GM18526 (cell line): Measurements from ENCODE around the gene MEGF6.

Source experiments
- POLR2A ChIP-seq: IDR thresholded peaks from 3 replicates; pipeline ENCODE4 v1.6.1; 2011; ENCODE audit not compliant: insufficient read length; ENCODE audit errors: extremely low read depth

The MEGF6 gene

GRCh38 chr1:3578906-3579305, 32.4 kb downstream of the MEGF6 start:
- no peak for TF ChIP-seq POLR2A

DNA sequence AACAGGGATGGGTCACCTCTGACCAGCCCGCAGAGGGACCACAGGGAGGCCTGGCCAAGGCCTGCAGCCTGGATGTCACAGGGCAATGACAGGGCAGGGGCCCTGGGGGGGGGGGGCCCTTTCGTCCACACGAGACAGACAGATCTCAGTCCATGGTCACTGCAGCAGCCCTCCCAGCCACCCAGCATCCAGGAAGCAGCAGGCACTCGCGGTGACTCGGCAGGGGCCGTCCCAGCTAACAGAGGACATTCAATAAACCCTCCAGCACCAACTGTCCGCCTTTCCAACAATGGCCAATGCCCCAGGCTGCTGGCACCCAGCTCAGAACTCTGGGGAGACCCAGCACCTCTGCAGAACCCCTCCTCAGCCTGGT, 32.9 kb downstream of the MEGF6 start:
- TF ChIP-seq POLR2A: no peak

DNA sequence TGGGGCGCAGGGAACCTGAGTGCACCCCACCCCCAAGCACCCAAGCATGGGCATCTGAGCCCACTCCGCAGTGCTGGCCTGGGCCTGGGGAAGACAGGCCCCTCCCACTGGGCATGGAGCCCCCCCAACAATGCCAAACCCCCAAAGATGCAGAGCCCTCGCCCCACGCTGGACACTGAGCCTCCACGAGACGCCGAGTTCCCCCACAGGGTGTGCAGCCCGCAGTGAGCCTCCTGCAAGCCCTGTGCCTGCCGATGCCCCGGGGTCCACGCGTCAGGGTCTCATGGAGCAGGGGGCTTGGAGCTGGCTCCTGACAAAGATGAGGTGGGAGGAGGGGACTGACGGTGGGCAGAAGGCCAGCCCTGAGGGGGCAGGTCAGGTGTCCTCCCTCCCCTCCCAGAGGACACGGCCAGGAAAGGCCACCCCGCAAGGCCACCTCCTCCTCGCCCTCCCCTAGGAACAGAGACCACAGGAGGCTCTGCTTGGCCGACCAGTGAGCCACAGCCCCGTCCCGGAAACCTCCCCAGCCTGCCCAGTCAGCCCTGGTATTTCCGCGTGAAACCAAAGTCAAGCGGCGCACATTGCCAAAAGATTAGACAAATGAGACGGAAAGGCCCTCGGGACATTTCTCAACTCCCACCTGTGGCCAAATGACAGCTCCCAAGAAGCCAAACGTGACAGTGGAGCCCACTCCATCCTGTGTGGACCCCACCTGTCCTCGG, 33.4 kb downstream of the MEGF6 start:
- TF ChIP-seq POLR2A: no peak

DNA sequence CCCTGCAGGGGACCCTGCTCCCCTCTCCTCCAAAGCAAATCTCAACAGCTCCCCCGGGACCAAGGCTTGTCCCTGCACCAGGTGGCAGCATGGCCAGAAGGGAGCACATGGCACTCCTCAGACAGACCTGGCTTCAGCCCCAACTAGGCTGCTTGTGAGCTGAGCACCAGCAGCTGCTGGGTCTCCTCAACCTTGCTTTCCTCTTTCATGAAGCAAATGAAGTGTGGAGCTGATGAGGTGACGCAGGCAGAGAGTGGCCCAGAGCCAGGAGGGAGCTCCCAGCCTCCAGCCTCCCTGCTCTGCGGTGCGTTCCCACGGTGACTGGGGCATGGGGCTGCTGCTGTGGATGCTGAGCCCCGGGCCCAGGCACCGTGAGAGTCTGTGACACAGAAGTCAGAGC, 34.0 kb downstream of the MEGF6 start:
- TF ChIP-seq POLR2A: no peak

- TF ChIP-seq POLR2A: no peak
Observed at GRCh38 chr1:3575993-3576392, 35.3 kb downstream of the MEGF6 start.

GRCh38 chr1:3573500-3573899, 37.8 kb downstream of the MEGF6 start:
- TF ChIP-seq POLR2A: no peak

GRCh38 chr1:3571263-3571662, 40.0 kb downstream of the MEGF6 start:
- no peak for TF ChIP-seq POLR2A

DNA sequence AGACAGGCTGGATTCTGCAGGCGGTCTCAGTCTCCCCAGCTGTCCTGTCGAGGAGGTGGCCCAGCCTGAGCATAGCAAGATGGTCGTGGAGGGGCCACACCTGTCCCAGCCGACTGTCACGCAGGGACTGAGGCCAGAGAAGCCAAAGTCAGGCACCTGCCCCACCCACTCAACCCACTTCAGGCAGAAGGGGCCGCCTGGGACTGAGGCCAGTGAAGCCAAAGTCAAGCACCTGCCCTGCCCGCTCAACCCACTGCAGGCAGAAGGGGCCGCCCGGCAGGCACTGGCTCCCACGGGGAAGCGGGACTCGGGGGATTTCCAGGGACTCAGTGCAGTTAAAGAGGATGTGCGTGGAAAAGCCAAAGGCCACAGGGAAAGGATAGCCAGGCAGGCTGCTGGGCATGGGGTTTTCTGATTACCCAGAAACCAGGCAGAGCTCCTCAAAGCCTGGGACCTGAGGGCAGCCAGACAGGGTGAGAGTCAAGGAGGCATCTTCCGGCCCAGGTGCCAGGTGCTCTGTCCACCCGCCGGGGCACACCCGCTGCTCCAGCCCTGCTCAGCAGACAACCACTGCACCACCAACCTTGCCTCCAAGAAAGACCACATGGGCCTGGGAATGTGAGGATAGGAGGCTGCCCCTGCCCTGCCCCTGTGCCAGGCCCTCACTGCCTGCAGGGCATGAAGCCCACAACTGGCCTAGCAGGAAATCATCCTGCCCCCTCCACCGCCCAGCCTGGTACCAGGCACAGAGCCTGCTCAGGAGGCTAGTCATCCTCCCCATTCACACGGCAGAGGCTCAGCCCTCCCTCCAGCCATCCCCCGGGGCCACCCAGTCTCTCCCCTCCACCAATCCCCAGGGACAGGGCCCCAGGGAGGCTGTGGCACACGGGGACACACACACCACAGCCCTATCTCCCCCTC, 41.0 kb downstream of the MEGF6 start:
- no peak for TF ChIP-seq POLR2A

DNA sequence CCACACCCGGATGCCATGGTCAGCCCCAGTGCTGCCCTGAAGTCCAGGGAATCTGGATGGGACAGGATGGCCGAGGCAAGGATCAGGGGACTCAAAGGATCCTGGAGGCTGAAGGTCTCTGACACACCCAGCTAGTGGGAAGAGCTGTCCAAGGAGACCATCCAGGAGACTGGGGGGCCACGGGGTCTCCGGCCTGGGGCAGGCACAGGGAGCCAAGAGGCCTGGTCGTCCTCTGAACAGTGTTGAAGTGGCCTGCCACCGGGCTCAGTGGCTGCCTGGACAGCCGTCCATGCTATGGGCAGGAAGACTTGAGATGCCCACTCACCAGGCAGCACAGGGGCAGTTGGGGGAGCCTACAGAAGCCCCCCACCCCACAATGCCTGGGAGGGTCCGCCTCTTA, 41.9 kb downstream of the MEGF6 start:
- no peak for TF ChIP-seq POLR2A

DNA sequence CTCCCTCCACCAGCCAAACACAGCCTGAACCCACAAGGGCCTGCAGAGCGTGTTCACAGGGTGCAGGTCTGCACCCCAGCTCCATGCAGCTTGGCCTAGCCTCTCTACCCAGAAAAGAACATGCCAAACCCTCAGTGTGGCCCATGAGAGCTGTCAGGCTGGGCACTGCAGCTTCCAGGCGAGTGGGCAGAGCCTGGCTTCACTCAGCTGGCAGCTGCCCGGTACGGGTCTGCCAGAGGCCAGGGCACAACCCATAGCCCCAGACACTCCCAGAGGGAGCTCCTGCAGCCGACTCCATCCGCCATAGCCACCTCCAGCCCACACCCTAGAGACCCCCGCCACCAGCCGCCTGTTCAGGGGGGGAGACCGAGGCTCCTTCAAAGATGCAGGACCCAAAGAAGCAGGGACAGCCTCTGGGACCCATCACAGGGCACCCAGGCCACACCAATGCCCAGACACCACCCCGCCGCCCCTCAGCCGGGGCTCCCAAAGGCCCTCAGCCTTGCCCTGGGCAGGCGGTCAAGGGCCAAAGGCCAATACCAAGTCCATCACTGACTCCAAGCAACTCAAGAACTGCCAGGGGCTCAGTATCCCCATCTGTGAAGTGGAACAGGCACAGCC, 42.4 kb downstream of the MEGF6 start:
- TF ChIP-seq POLR2A: no peak

GRCh38 chr1:3566951-3567804, 44.1 kb downstream of the MEGF6 start:
- no peak for TF ChIP-seq POLR2A

- TF ChIP-seq POLR2A: no peak
Observed at GRCh38 chr1:3566003-3566885, 45.1 kb downstream of the MEGF6 start.

- no peak for TF ChIP-seq POLR2A
Observed at GRCh38 chr1:3564921-3565831, 46.1 kb downstream of the MEGF6 start.
